T-helper 1 cell treated with Interleukin-12 subunit alpha and Interleukin-12 subunit beta and Interleukin-4 antibody, amounts not matched to agents 30 ng/mL and 1 ng/mL, for 36 hours (primary cell): ENCODE measurements around the gene MAGEA8. TPM values are rescaled to one million over a fixed set of nuclear protein-coding genes. Genes with fewer than 3 reads are reported as not detected.

ENCODE experiments used
- total RNA-seq: library from RNA; stranded (reverse); gene quantifications from 2 replicates; pipeline ENCODE4 v1.2.3, GENCODE V29; 2022

Gene MAGEA8
- total RNA-seq, 1 donor from 2014 or later, result not detected

Other genes with a start within 250 kb of the MAGEA8 start
- 24.5 and 31.7 TPM in 2 replicates for gene TMEM185A, start 249.4 kb upstream of the MAGEA8 start, total RNA-seq
- gene MAGEA11, start 169.1 kb upstream of the MAGEA8 start, total RNA-seq, result not detected in 2 replicates
- 1.0 and 1.2 TPM in 2 replicates for gene HSFX1, start 107.1 kb upstream of the MAGEA8 start, total RNA-seq
- not detected in 2 replicates for gene MAGEA9, start 99.3 kb upstream of the MAGEA8 start, total RNA-seq
- 0.22 TPM in 1 of 2 replicates, not detected in the other for gene HSFX4, start 48.4 kb downstream of the MAGEA8 start, total RNA-seq
- gene EOLA2, start 57.3 kb downstream of the MAGEA8 start, total RNA-seq, result 64.9 and 68.5 TPM in 2 replicates